HCT116 (cell line): Measurements from ENCODE around the gene PLEKHG5. TPM values are rescaled to one million over a fixed set of nuclear protein-coding genes. Genes with fewer than 3 reads are reported as not detected.

Experiments used
- ATAC-seq: fragments of 200-7000 bp; cut with Tn5 transposase; 2 replicates; pipeline ENCODE4 v1.9.1; 2020; ENCODE audit warnings: mild to moderate bottlenecking, moderate library complexity
- BruUV-seq: library from RNA; stranded (reverse); fragments of 400-500 nt; replicated peaks from 2 replicates; lab custom pipeline; 2021; lab: Mats Ljungman, UMichigan
- CTCF ChIA-PET: fragments of 300-600 bp; sonication (Branson Sonifier 250); formaldehyde crosslinking; loops from one replicate; lab custom pipeline; 2021; ENCODE audit warnings: antibody characterized with exemption; lab: Charles Lee
- POLR2A ChIA-PET: fragments of 300-600, 350-600 bp; sonication (Branson Sonifier 250); formaldehyde crosslinking; loops from one replicate; lab custom pipeline; 2021; ENCODE audit warnings: antibody characterized with exemption; lab: Charles Lee
- RAD21 ChIA-PET, 2 experiments: fragments of 300-600 bp; sonication (Branson Sonifier 250); formaldehyde crosslinking; loops; one replicate each; lab custom pipeline; 2023; ENCODE audit warnings: low total read pairs in 2 of 2; ENCODE audit not compliant: uncharacterized antibody in 2 of 2, unreplicated experiment in 2 of 2, low non-redundant PET in 1 of 2; lab: Charles Lee
- DNase-seq: peaks from one replicate; pipeline ENCODE4 v3.0.0-alpha.2; 2010; ENCODE audit warnings: low read depth, low spot score
- H2AFZ ChIP-seq: fragments of 200-600 bp; shearing (Covaris generic), sonication (generic); 2 replicates; pipeline ENCODE4 v1.6.1; 2017; ENCODE audit warnings: low read depth, mixed run types, mixed read lengths, antibody characterized with exemption, low read length; ENCODE audit not compliant: poor library complexity, severe bottlenecking
- H3K27ac ChIP-seq: 2 replicates; pipeline ENCODE4 v1.5.1; 2012; ENCODE audit warnings: low read depth, low read length
- H3K27me3 ChIP-seq: fragments of 200-600 bp; sonication (generic); 2 replicates; pipeline ENCODE4 v1.6.1; 2016; ENCODE audit warnings: mixed run types, low read length, mixed read lengths; ENCODE audit not compliant: insufficient read depth
- H3K36me3 ChIP-seq, 2 experiments: fragments of 200-500 bp in 1 of 2; fragments of 200-600 bp in 1 of 2; sonication (Bioruptor generic) in 1 of 2; sonication (generic) in 1 of 2; 2 replicates each; pipeline versions ENCODE4 v1.5.1 to v1.6.1; 2014 to 2016; ENCODE audit warnings: low read length in 2 of 2, inconsistent platforms in 1 of 2, mixed read lengths in 1 of 2, mixed run types in 1 of 2; ENCODE audit not compliant: insufficient read depth in 2 of 2, control insufficient read depth in 1 of 2
- H3K4me1 ChIP-seq, 2 experiments: fragments of 200-600 bp in 1 of 2; sonication (generic) in 1 of 2; 2 replicates each; pipeline versions ENCODE4 v1.5.1 to v1.6.1; 2012 to 2017; ENCODE audit warnings: low read length in 2 of 2, inconsistent platforms in 1 of 2, mild to moderate bottlenecking in 1 of 2, mixed read lengths in 1 of 2, mixed run types in 1 of 2, moderate library complexity in 1 of 2; ENCODE audit not compliant: insufficient read depth in 2 of 2, control insufficient read depth in 1 of 2
- H3K4me2 ChIP-seq: fragments of 200-600 bp; sonication (generic); 2 replicates; pipeline ENCODE4 v1.6.1; 2017; ENCODE audit warnings: mixed run types, low read length, mixed read lengths
- H3K4me3 ChIP-seq, 2 experiments: fragments of 200-600 bp in 1 of 2; sonication (generic) in 1 of 2; replicated peaks in 1 of 2; 2 replicates each; pipeline ENCODE4 v1.5.1; 2011 to 2016; ENCODE audit warnings: low read length in 2 of 2, control low read depth in 1 of 2, low read depth in 1 of 2, mild to moderate bottlenecking in 1 of 2, mixed read lengths in 1 of 2, mixed run types in 1 of 2
- H3K79me2 ChIP-seq: fragments of 200-600 bp; sonication (generic); 2 replicates; pipeline ENCODE4 v1.6.1; 2017; ENCODE audit warnings: mild to moderate bottlenecking, mixed run types, low read length, moderate library complexity, mixed read lengths; ENCODE audit not compliant: insufficient read depth
- H3K9ac ChIP-seq: fragments of 200-600 bp; sonication (generic); 2 replicates; pipeline ENCODE4 v1.6.1; 2016; ENCODE audit warnings: low read length, mixed read lengths
- H3K9me2 ChIP-seq: fragments of 200-600 bp; sonication (generic), shearing (Covaris generic); 2 replicates; pipeline ENCODE4 v1.6.1; 2017; ENCODE audit warnings: mixed run types, mild to moderate bottlenecking, moderate library complexity; ENCODE audit not compliant: insufficient read depth
- H3K9me3 ChIP-seq, 2 experiments: fragments of 200-500 bp in 1 of 2; fragments of 200-600 bp in 1 of 2; sonication (Bioruptor generic) in 1 of 2; sonication (generic) in 1 of 2; 2 replicates each; pipeline ENCODE4 v1.6.1; 2014 to 2017; ENCODE audit warnings: low read length in 2 of 2, mixed read lengths in 2 of 2, inconsistent platforms in 1 of 2, low read depth in 1 of 2, mild to moderate bottlenecking in 1 of 2, mixed run types in 1 of 2, moderate library complexity in 1 of 2; ENCODE audit not compliant: control insufficient read depth in 1 of 2, insufficient read depth in 1 of 2
- H4K20me1 ChIP-seq: fragments of 200-600 bp; sonication (generic), shearing (Covaris generic); 2 replicates; pipeline ENCODE4 v1.6.1; 2017; ENCODE audit warnings: mixed run types, mild to moderate bottlenecking, moderate library complexity; ENCODE audit not compliant: insufficient read depth
- ATF3 ChIP-seq: IDR thresholded peaks from 2 replicates; pipeline ENCODE4 v1.6.1; 2012
- CBX3 ChIP-seq: IDR thresholded peaks from 2 replicates; pipeline ENCODE4 v1.6.1; 2012; ENCODE audit warnings: low read depth
- CEBPB ChIP-seq: IDR thresholded peaks from 2 replicates; pipeline ENCODE4 v1.6.1; 2012; ENCODE audit warnings: low read depth
- CTCF ChIP-seq, 3 experiments: fragments of 200-600 bp in 1 of 3; sonication (generic) in 1 of 3; IDR thresholded peaks in 2 of 3; conservative IDR thresholded peaks in 1 of 3; 2 replicates each; pipeline ENCODE4 v1.5.1; 2012 to 2017; ENCODE audit warnings: low read depth in 2 of 3, low read length in 2 of 3, antibody characterized with exemption in 1 of 3, borderline replicate concordance in 1 of 3, control low read depth in 1 of 3, mild to moderate bottlenecking in 1 of 3, mixed read lengths in 1 of 3, mixed run types in 1 of 3, moderate library complexity in 1 of 3; ENCODE audit not compliant: insufficient read depth in 1 of 3
- EZH2 ChIP-seq: fragments of 200-600 bp; sonication (generic); IDR thresholded peaks from 2 replicates; pipeline ENCODE4 v1.6.1; 2017; ENCODE audit warnings: antibody characterized with exemption, mixed run types
- EZH2phosphoT487 ChIP-seq: fragments of 200-600 bp; IDR thresholded peaks from 2 replicates; pipeline ENCODE4 v1.6.1; 2018; ENCODE audit warnings: antibody characterized with exemption, borderline replicate concordance
- FOSL1 ChIP-seq: IDR thresholded peaks from 2 replicates; pipeline ENCODE4 v1.6.1; 2012; ENCODE audit warnings: low read depth
- JUND ChIP-seq: IDR thresholded peaks from 2 replicates; pipeline ENCODE4 v1.6.1; 2012
- MAX ChIP-seq: IDR thresholded peaks from 2 replicates; pipeline ENCODE4 v1.6.1; 2012
- POLR2A ChIP-seq: IDR thresholded peaks from 2 replicates; pipeline ENCODE4 v1.7.0; 2011; ENCODE audit warnings: borderline replicate concordance; ENCODE audit not compliant: insufficient read depth, insufficient read length; ENCODE audit errors: extremely low read depth
- POLR2AphosphoS5 ChIP-seq: IDR thresholded peaks from 2 replicates; pipeline ENCODE4 v1.6.1; 2011; ENCODE audit warnings: mild to moderate bottlenecking, low read depth, low read length, moderate library complexity
- RAD21 ChIP-seq: IDR thresholded peaks from 2 replicates; pipeline ENCODE4 v1.6.1; 2012; ENCODE audit warnings: low read depth, mild to moderate bottlenecking
- REST ChIP-seq: IDR thresholded peaks from 2 replicates; pipeline ENCODE4 v1.6.1; 2012; ENCODE audit warnings: low read depth
- SIN3A ChIP-seq: IDR thresholded peaks from 2 replicates; pipeline ENCODE4 v1.6.1; 2012; ENCODE audit warnings: low read depth
- SP1 ChIP-seq: IDR thresholded peaks from 2 replicates; pipeline ENCODE4 v1.6.1; 2012; ENCODE audit warnings: low read depth
- TCF7L2 ChIP-seq: IDR thresholded peaks from 2 replicates; pipeline ENCODE4 v1.7.0; 2011; ENCODE audit warnings: borderline replicate concordance, inconsistent platforms; ENCODE audit not compliant: insufficient read depth, insufficient read length; ENCODE audit errors: extremely low read depth
- YY1 ChIP-seq: IDR thresholded peaks from 2 replicates; pipeline ENCODE4 v1.6.1; 2011; ENCODE audit warnings: low read length, low read depth, moderate library complexity, mild to moderate bottlenecking; ENCODE audit not compliant: insufficient replicate concordance; ENCODE audit errors: extremely low read depth
- ZBTB33 ChIP-seq: IDR thresholded peaks from 2 replicates; pipeline ENCODE4 v1.6.1; 2011; ENCODE audit warnings: mild to moderate bottlenecking, low read length, moderate library complexity; ENCODE audit not compliant: insufficient replicate concordance; ENCODE audit errors: extremely low read depth
- ZFX ChIP-seq: fragments of 450-650 bp; IDR thresholded peaks from 2 replicates; pipeline ENCODE4 v1.6.1; 2017
- ZNF274 ChIP-seq: fragments of 200-500 bp; sonication (Bioruptor generic); IDR thresholded peaks from 2 replicates; pipeline ENCODE4 v1.6.1; 2014; ENCODE audit warnings: mild to moderate bottlenecking, low read depth, low read length, inconsistent platforms
- intact Hi-C: fragments of 100-400 bp; cut with micrococcal nuclease; formaldehyde crosslinking; loops from 2 replicates; pipeline ENCODE4 v1.10.0; 2022
- total RNA-seq: library from RNA; stranded (reverse); gene quantifications from one replicate; pipeline ENCODE4 v1.2.1, GENCODE V29; 2021; ENCODE audit not compliant: unreplicated experiment

PLEKHG5 gene
- total RNA-seq, 1 experiment from 2014 or later: 33.0 TPM

GRCh38 chr1:6434186-6434585 is 57.3 kb downstream of the PLEKHG5 start:
- Histone ChIP-seq H3K4me3 (no peak overlapping the region), H3K4me1 (peaks cover under 1 to 15% of the 10 kb centered on the region in 2 experiments; a peak in 3 of 4 replicates), H3K9me3 (no peaks in the 10 kb centered on the region), H3K27ac (no peak overlapping the region), H3K27me3 (no peaks in the 10 kb centered on the region), H3K79me2 (no peaks in the 10 kb centered on the region), H3K9me2 (no peaks in the 10 kb centered on the region), H2AFZ (no peak overlapping the region), H3K9ac (no peak overlapping the region), H3K4me2 (no peak overlapping the region), H3K36me3 (no peaks in the 10 kb centered on the region), H4K20me1 (no peaks in the 10 kb centered on the region)
- DNase-seq (no peak), ATAC-seq (no peak)
- ChIA-PET RAD21 (no interaction called here), POLR2A (no interaction called here), CTCF (interaction anchor here (0.9 kb wide), 1 partner anchor 11 kb away, joined by 3 read pairs; no protein-coding TSS in a partner anchor)
- no TSS peak for BruUV-seq
- TF ChIP-seq CBX3 (no peak), ZFX (no peak), MAX (no peak), JUND (no peak), POLR2AphosphoS5 (no peak), ATF3 (no peak), CTCF (IDR thresholded peaks at IDR 0.05 in 2 of 3, conservative IDR thresholded peaks at IDR 0.05 in 1 of 3; ENCODE audit: borderline replicate concordance in 1 of 3, insufficient read depth in 1 of 3, low read depth in 2 of 3, low read length in 2 of 3) (no peak), YY1 (no peak), REST (no peak), FOSL1 (no peak), CEBPB (no peak), ZNF274 (no peak), SP1 (no peak), POLR2A (no peak), EZH2 (no peak), RAD21 (no peak), ZBTB33 (no peak), EZH2phosphoT487 (no peak), SIN3A (no peak), TCF7L2 (no peak)
- intact Hi-C loops: no loop called here
